HAP-1 (cell line): ENCODE data around the gene SERPINA6.

ENCODE experiments used
- DNase-seq, 2 experiments: peaks; one replicate each; pipeline ENCODE4 v3.0.0-alpha.2; 2016 to 2020; ENCODE audit warnings: low spot score in 2 of 2
- H3K27me3 ChIP-seq: fragments of 250-450 bp; sonication (Bioruptor Pico); 2 replicates; pipeline ENCODE4 v1.5.1; 2020; ENCODE audit warnings: low read depth, mild to moderate bottlenecking, moderate library complexity
- H3K36me3 ChIP-seq: fragments of 250-450 bp; sonication (Bioruptor Pico); replicated peaks from 2 replicates; pipeline ENCODE4 v1.5.1; 2020; ENCODE audit warnings: mild to moderate bottlenecking
- H3K4me1 ChIP-seq: fragments of 250-450 bp; sonication (Bioruptor Pico); 2 replicates; pipeline ENCODE4 v1.5.1; 2020; ENCODE audit warnings: mild to moderate bottlenecking
- H3K4me3 ChIP-seq: fragments of 250-450 bp; sonication (Bioruptor Pico); 2 replicates; pipeline ENCODE4 v1.5.1; 2020; ENCODE audit warnings: mild to moderate bottlenecking, moderate library complexity
- H3K9me3 ChIP-seq: fragments of 250-450 bp; sonication (Bioruptor Pico); 2 replicates; pipeline ENCODE4 v1.5.1; 2020; ENCODE audit warnings: mild to moderate bottlenecking, moderate library complexity
- in situ Hi-C: fragments of 300-500 bp; cut with MboI; formaldehyde crosslinking; loops from 3 replicates; pipeline ENCODE4 v1.14.3; 2020; ENCODE audit warnings: low sequenced_read_pairs, inconsistent platforms, mixed read lengths

The SERPINA6 gene

GRCh38 chr14:94344389-94344788, 21.3 kb upstream of the SERPINA6 start:
- Histone ChIP-seq H3K36me3 (no peaks in the 10 kb centered on the region), H3K27me3 (no peaks in the 10 kb centered on the region), H3K4me1 (no peaks in the 10 kb centered on the region), H3K9me3 (no peaks in the 10 kb centered on the region), H3K4me3 (no peak overlapping the region)
- in situ Hi-C loops: no loop called here
- DNase-seq: no peak

- Histone ChIP-seq H3K9me3 (no peaks in the 10 kb centered on the region), H3K4me3 (no peak overlapping the region), H3K27me3 (no peaks in the 10 kb centered on the region), H3K36me3 (no peaks in the 10 kb centered on the region), H3K4me1 (no peaks in the 10 kb centered on the region)
- DNase-seq: no peak
- in situ Hi-C loops: no loop called here
These were observed 20.3 kb upstream of the SERPINA6 start for GRCh38 chr14:94343238-94344005.

- H3K9me3 ChIP-seq: no peaks in the 10 kb centered on the region
- DNase-seq: no peak
- no peaks in the 10 kb centered on the region for H3K27me3 ChIP-seq
- no peak overlapping the region for H3K4me3 ChIP-seq
- no peaks in the 10 kb centered on the region for H3K36me3 ChIP-seq
- H3K4me1 ChIP-seq: no peaks in the 10 kb centered on the region
- in situ Hi-C loops: no loop called here
These were observed 19.3 kb upstream of the SERPINA6 start for GRCh38 chr14:94342334-94342934.

GRCh38 chr14:94341656-94342333, 18.7 kb upstream of the SERPINA6 start:
- Histone ChIP-seq H3K36me3 (no peaks in the 10 kb centered on the region), H3K9me3 (no peaks in the 10 kb centered on the region), H3K4me1 (no peaks in the 10 kb centered on the region), H3K27me3 (no peaks in the 10 kb centered on the region), H3K4me3 (no peak overlapping the region)
- DNase-seq: no peak
- in situ Hi-C loops: no loop called here

GRCh38 chr14:94340533-94340932, 17.4 kb upstream of the SERPINA6 start:
- H3K4me3 ChIP-seq: no peak overlapping the region
- no peaks in the 10 kb centered on the region for H3K9me3 ChIP-seq
- in situ Hi-C loops: no loop called here
- DNase-seq: no peak
- H3K36me3 ChIP-seq: no peaks in the 10 kb centered on the region
- no peaks in the 10 kb centered on the region for H3K27me3 ChIP-seq
- no peaks in the 10 kb centered on the region for H3K4me1 ChIP-seq

- no peaks in the 10 kb centered on the region for H3K36me3 ChIP-seq
- H3K9me3 ChIP-seq: no peaks in the 10 kb centered on the region
- no peaks in the 10 kb centered on the region for H3K4me1 ChIP-seq
- H3K27me3 ChIP-seq: no peaks in the 10 kb centered on the region
- in situ Hi-C loops: no loop called here
- H3K4me3 ChIP-seq: no peak overlapping the region
- no peak for DNase-seq
These were observed 14.9 kb upstream of the SERPINA6 start for GRCh38 chr14:94338023-94338422.

GRCh38 chr14:94337274-94337673, 14.1 kb upstream of the SERPINA6 start:
- H3K4me1 ChIP-seq: no peaks in the 10 kb centered on the region
- no peaks in the 10 kb centered on the region for H3K36me3 ChIP-seq
- no peaks in the 10 kb centered on the region for H3K9me3 ChIP-seq
- no peaks in the 10 kb centered on the region for H3K27me3 ChIP-seq
- no peak for DNase-seq
- in situ Hi-C loops: no loop called here
- no peak overlapping the region for H3K4me3 ChIP-seq

GRCh38 chr14:94334872-94335271, 11.7 kb upstream of the SERPINA6 start:
- Histone ChIP-seq H3K36me3 (no peaks in the 10 kb centered on the region), H3K4me3 (no peak overlapping the region), H3K4me1 (no peaks in the 10 kb centered on the region), H3K9me3 (no peaks in the 10 kb centered on the region), H3K27me3 (no peaks in the 10 kb centered on the region)
- no peak for DNase-seq
- in situ Hi-C loops: no loop called here

- in situ Hi-C loops: no loop called here
- no peak for DNase-seq
- no peaks in the 10 kb centered on the region for H3K36me3 ChIP-seq
These were observed 9.5 kb upstream of the SERPINA6 start for GRCh38 chr14:94332587-94332986.

GRCh38 chr14:94332063-94332583, 9.0 kb upstream of the SERPINA6 start:
- H3K9me3 ChIP-seq: no peaks in the 10 kb centered on the region
- in situ Hi-C loops: no loop called here
- H3K4me1 ChIP-seq: no peaks in the 10 kb centered on the region
- no peak overlapping the region for H3K4me3 ChIP-seq
- no peaks in the 10 kb centered on the region for H3K36me3 ChIP-seq
- no peak for DNase-seq
- H3K27me3 ChIP-seq: no peaks in the 10 kb centered on the region

More at GRCh38 chr14:94332587-94332986, 9.5 kb upstream of the SERPINA6 start:
- Histone ChIP-seq H3K27me3 (no peaks in the 10 kb centered on the region), H3K9me3 (no peaks in the 10 kb centered on the region), H3K4me3 (no peak overlapping the region), H3K4me1 (no peaks in the 10 kb centered on the region)

GRCh38 chr14:94331462-94331861, 8.3 kb upstream of the SERPINA6 start:
- H3K4me1 ChIP-seq: no peaks in the 10 kb centered on the region
- H3K9me3 ChIP-seq: no peaks in the 10 kb centered on the region
- no peak overlapping the region for H3K4me3 ChIP-seq
- no peaks in the 10 kb centered on the region for H3K36me3 ChIP-seq
- no peaks in the 10 kb centered on the region for H3K27me3 ChIP-seq
- in situ Hi-C loops: no loop called here
- DNase-seq: no peak

- H3K27me3 ChIP-seq: no peaks in the 10 kb centered on the region
- H3K4me3 ChIP-seq: no peak overlapping the region
- no peaks in the 10 kb centered on the region for H3K9me3 ChIP-seq
- no peak for DNase-seq
- H3K36me3 ChIP-seq: no peaks in the 10 kb centered on the region
- no peaks in the 10 kb centered on the region for H3K4me1 ChIP-seq
- in situ Hi-C loops: no loop called here
These were observed 7.7 kb upstream of the SERPINA6 start for GRCh38 chr14:94330857-94331256.

GRCh38 chr14:94330432-94330831, 7.3 kb upstream of the SERPINA6 start:
- Histone ChIP-seq H3K36me3 (no peaks in the 10 kb centered on the region), H3K9me3 (no peaks in the 10 kb centered on the region), H3K4me3 (no peak overlapping the region), H3K4me1 (no peaks in the 10 kb centered on the region), H3K27me3 (no peaks in the 10 kb centered on the region)
- no peak for DNase-seq
- in situ Hi-C loops: no loop called here

GRCh38 chr14:94329857-94330256, 6.7 kb upstream of the SERPINA6 start:
- H3K9me3 ChIP-seq: no peaks in the 10 kb centered on the region
- no peaks in the 10 kb centered on the region for H3K36me3 ChIP-seq
- no peaks in the 10 kb centered on the region for H3K27me3 ChIP-seq
- no peak for DNase-seq
- in situ Hi-C loops: no loop called here
- no peaks in the 10 kb centered on the region for H3K4me1 ChIP-seq
- H3K4me3 ChIP-seq: no peak overlapping the region
